Islet precursor cell (in vitro differentiated cells): ENCODE data around the gene SAMD1.
A peak's percentile ranks its signal among the peaks of the same experiment; 100 is the strongest.
"Not testable (repeated sequence)": the region's sequence is repeated elsewhere in the genome, so short reads cannot be mapped to it uniquely, and the experiment has no call there.

Experiments used
- DNase-seq: peaks from one replicate; pipeline ENCODE4 v3.0.0-alpha.2; 2018

Gene SAMD1

DNA sequence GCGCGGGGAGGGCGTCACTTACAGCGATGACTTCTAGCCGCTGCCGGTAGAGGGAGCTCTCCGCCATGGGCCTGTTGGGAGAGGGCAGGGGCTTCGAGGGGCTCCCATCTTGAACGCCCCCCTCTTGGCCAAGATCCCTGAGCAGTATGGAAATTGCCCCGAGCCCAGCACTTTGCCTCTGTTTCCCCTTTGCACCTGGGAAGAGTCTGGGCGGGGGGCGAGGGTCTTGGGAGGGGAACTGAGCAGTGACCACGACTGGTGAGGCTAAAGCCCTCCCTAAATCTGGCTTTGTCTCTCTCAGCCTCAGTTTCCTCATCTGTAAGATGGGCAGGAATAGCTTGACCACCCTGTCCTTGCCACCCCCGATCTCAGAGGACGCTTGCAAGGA is 31.5 kb downstream of the SAMD1 start:
- DNase-seq: no peak

DNA sequence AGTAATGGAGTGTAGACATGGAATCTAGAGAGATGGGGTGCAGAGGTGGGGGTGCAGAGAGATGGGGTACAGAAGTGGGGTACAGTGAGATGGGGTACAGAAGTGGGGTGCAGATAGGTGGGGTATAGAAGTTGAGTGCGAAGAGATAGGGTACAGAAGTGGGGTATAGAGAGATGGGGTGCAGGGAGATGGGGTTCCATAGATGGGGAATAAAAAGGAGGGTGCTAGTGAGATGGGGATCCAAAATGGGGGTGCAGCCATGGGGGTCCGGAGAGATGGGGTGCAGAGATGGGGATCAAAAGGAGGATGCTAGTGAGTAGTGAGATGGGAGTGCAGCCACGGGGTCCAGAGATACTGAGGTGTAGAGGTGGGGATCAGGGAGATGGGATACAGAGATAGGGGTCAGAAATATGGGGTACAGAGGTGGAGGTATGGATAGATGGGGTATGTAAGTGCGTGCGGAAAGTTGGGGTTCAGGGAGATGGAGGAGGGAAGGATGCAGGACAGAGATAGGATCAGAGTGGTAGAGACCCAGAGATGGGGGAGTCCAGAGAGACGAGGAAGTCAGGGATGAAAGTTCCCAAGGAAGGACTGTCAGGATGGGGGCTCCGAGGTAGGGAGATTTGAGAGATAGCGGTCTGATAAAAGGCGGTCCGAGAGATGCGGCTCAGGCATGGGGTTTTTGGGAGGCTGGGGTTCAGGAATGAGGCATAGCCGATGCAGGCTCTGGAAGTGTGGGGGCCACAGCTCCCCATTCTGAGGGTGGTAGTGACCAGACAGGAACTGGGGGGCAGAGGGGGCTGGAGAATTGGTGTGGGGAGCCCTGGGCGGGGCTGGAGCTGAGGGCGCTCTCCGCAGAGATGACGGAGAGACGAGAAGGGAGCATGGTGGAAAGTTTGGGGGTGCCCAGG is 32.1 kb downstream of the SAMD1 start:
- no peak for DNase-seq

DNA sequence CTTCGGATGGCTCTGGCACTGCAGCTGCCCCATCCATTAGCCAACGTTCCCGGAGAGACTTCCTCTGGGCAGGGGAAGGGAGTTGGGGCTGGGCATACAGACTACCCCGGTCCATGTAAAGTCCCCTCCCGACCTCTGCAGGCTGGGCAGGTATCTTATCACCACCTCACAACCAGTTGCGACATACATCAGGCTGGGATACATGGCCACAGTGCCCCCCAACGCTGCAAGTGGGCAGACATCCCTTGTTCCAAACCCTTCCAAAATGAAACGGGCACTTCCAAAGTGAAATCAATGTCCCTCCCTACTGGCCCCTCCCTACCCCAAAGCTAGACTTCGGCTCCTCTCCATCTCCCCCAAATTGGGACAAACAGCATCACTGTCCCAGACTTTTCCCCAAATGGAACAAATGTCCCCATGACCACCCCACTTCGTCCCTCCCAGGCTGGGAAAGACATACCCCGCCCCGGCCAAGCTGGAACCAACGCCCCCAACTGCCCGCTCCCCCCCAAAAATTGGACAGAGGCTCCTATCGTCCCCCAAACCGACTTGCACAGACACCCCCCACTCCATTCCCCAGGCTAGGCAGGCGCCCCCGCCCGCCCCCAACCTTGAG is 33.7 kb downstream of the SAMD1 start:
- no peak for DNase-seq

DNA sequence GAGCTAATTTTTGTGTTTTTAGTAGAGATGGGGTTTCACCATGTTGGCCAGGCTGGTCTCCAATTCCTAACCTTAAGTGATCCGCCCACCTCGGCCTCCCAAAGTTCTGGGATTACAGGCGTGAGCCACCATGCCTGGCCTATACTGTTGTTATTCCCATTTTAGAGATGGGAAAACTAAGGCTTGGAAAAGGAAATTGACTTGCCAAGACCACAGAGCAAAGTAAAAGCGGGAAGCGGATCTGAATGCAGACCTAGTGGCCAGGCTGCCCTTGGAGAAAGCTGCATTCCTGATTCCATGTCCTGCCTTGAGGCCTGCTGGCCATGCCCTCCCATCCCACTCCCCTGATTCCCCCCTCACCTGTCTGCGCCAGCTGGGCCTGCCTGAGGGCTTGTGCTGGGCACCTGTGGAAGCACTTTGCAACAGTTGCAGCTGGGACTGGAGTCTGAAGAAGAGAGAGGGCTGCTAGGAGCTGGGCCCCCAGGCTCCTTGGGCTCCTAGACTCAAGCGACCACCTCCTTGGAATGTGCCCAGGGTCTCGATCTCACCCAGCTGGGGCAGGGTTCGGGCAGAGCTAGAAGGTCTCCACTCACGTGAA is 34.4 kb downstream of the SAMD1 start:
- DNase-seq: no peak

DNA sequence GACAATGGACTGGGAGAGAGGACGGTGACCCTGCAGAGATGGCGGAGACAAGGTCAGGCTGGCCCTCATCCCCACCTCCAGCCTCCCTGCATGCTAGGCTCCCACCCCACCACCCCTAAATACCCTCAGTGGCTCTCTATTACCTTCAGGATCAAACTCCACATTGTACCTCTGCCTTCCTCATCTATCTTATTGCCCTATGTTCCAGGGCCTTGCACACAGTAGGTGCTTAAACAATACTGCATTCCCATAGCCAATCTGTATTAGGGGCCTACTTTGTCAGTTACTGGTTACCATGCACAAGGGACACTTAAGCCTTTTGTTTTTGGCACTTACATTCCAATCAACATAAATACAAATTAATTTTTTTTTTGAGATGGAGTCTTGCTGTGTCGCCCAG is 35.2 kb downstream of the SAMD1 start:
- DNase-seq: no peak

DNA sequence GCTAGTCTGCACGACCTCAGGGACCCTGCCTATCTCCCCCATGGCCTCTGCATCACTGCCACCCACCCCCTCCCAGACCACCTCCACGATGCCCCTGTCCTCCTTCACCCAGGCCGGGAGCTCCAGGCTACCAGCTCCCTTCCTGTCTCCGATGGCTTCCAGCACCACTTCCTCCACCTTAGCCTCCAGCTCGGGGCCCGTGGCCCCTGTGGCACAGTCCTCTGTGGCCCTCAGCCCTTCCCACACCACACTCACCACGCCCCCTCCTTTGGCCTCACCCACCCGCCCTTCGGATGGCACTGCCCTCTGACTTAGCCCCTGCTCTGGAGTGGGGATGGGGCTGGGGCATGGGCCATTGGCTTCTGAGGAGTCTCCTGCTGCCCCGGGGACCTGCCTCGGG is 35.8 kb downstream of the SAMD1 start:
- no peak for DNase-seq

DNA sequence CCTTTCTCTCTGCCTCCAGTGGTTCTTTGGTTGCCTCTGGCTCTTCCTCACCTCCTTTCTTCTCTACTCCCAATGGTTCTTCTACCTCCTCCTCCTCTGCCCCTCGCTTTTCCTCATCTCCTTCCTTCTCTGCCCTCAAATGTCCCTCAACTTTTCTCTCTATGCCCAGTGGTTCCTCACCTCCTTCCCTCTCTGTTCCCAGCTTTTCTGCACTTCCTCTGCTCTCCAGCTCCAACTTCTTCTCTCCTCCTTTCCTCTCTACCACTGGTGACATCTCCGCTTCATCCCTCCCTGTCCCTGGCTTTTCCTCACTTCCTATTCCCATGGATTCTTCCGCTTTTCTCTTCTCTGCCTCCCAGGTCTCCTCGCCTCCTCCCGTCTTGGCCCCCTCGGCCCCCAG is 36.5 kb downstream of the SAMD1 start:
- DNase-seq: no peak

DNA sequence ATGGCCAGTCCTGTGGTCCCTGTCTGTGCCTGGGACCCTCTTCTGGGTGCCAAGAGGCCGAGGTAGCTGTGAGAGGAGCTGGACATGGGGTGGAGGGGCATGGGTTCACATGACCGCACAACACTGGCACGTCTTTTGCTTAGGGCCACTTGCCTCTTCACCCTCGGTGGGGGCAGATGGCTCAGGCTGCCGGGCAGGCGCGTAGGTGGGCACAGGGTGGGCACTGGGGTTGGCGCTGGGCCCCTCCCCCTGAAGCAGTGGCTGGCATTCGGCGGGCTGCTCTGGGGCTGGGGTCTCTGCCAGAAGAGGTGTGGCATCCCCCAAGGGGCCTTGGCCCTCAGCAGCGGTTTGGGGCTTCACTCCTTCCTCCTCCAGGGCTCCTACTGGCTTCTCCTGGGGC is 37.1 kb downstream of the SAMD1 start:
- no peak for DNase-seq

DNA sequence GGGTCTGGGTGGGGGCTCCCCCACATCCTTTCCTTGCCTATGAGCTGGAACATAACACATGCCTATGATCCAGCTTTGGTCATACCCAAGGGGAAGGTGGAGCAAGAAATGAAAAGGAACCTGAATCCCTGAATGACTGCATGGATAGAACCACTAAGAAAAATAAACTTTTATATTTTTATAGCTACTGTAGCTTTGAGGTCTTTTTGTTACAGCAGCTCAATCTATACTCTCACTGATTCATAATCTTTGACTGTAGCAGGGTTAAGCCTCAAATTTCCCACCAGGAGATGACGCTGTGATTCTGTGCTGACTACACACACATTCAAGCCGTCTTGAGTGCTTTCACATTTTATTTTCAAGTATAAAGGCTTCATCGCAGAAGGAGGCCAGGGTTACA is 37.5 kb downstream of the SAMD1 start:
- no peak for DNase-seq

DNA sequence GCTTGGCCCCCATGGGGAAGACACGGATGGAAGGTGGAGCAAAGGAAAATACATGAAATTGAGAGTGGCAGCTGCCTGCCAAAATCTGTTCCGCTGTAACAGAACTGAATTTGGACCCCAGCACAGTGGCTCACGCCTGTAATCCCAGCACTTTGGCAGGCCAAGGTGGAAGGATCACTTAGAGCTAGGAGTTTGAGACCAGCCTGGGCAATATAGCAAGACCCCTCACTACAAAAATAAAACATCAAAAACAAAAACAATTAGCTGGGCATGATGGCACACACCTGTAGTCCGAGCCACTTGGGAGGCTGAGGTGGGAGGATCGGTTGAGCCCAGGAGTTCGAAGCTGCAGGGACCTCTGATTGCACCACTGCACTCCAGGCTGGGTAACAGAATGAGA is 38.1 kb downstream of the SAMD1 start:
- DNase-seq: no peak

DNA sequence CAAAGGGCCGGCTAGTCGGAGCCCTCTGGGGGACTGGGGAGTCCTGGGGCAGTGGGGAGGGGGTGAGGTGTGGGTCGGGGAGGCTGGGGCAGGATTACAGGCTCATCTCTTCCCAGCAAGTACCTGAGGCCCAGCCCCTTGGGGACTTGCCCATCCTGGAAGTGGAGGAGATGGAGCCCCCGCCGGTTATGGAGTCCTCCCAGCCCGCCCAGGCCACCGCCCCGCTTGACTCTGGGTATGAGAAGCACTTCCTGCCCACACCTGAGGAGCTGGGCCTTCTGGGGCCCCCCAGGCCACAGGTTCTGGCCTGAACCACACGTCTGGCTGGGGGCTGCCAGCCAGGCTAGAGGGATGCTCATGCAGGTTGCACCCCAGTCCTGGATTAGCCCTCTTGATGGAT is 38.6 kb downstream of the SAMD1 start:
- no peak for DNase-seq

DNA sequence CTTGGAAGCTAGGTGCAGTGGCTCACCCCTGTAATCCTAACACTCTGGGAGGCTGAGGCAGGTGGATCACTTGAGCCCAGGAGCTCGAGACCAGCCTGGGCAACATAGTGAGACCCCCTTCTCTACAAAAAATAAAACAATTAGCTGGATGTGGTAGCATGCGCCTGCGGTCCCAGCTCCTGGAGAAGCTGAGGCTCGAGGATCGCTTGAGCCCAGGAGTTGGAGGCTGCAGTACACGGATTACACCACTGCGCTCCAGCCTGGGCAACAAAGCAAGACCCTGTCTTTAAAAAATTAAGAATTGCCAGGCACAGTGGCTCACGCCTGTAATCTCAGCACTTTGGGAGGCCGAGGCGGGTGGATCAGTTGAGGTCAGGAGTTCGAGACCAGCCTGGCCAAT is 39.6 kb downstream of the SAMD1 start:
- not testable (repeated sequence) for DNase-seq

DNA sequence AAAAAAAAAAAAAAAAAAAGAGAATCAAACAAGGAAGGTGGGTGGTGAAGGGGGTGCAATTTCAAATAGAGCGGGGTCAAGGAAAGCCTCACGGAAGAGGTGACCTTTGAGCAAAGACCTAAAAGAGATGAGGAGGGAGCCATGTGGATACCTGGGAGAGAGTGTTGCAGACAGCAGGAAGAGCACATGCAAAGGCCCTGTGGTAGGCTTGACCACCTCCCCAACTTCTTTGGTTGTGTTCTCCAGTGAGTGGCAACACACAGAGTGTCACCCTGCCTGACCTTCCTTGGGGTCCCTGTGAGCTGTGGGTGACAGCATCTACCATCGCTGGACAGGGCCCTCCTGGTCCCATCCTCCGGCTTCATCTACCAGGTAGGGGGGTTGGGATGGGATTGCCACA is 40.0 kb downstream of the SAMD1 start:
- no peak for DNase-seq

DNA sequence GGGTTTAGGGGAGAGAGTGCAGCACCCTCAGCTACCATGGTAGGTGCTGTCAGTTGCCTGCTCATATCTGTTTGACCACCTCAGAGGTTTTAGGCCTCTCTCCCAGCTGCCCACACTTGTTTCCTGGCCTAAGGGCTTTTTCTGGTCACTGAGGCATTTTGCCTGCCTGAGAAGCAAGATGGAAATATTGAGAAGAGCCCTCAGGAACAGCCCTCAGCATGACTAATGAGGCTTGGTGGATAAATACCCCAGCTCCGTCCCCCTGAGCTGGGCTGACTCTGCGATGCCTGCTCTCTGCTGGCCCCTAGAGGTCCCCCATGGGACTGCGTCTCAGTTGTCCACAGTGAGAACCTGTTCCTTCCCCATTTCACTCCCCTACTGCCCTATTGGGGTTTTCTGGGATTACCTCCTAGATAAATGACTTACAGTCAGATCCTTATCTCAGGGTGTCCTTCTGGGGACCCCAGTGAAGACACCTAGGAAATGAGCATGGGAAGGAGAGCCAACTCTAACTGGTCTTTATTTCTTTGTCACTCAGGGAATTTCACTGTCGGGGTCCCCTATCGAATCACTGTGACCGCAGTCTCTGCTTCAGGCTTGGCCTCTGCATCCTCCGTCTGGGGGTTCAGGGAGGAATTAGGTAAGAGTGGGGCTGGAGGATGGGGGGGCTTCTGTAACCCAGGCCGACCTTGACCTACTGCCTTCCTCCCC is 42.0 kb downstream of the SAMD1 start:
- peak; percentile 86 for DNase-seq

DNA sequence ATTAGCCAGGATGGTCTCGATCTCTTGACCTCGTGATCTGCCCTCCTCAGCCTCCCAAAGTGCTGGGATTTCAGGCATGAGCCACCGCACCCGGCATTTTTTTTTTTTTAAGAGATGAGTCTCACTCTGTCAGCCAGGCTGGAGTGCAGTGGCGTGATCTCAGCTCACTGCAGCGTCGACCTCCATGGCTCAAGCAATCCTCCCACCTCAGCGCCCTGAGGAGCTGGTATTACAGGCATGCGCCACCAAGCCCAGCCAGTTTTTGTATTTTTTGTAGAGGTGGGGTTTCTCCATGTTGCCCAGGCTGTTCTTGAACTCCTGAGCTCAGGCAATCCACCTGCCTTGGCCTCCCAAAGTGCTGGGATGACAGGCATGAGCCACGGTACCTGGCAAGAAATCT is 42.7 kb downstream of the SAMD1 start:
- not testable (repeated sequence) for DNase-seq

DNA sequence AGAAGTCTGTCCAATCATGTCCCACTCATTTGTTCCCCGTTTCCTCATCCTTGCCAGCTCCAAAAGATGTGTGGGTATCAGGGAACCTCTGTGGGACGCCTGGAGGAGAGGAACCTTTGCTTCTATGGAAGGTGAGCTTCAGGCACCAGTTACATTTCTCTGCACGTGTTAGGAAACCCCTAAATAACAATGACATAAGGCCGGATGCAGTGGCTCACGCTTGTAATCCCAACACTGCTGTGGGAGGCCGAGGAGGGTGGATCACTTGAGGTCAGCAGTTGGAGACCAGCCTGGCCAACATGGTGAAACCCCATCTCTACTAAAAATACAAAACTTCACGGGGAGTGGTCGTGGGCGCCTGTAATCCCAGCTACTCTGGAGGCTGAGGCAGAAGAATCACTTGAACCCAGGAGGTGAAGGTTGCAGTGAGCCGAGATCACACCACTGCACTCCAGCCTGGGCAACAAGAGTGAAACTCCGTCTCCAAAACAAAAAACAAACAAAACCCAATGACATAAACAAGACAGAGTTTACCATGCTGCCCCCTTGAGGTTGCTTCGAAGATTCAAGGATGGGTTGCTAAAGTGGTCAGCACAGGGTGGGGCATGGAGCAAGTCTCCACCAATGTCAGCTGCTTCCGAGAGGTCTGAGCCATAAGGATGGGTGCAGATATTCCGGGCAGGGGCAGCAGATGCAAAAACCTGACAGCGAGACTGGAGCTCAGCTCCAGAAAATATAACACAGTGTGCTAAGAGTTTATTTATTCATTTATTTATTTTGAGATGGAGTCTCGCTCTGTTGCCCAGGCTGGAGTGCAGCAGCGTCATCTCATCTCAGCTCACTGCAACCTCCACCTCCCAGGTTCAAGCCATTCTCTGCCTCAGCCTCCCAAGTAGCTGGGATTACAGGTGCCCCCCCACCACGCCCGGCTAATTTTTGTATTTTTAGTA is 47.6 kb downstream of the SAMD1 start:
- DNase-seq: peak; percentile 91

DNA sequence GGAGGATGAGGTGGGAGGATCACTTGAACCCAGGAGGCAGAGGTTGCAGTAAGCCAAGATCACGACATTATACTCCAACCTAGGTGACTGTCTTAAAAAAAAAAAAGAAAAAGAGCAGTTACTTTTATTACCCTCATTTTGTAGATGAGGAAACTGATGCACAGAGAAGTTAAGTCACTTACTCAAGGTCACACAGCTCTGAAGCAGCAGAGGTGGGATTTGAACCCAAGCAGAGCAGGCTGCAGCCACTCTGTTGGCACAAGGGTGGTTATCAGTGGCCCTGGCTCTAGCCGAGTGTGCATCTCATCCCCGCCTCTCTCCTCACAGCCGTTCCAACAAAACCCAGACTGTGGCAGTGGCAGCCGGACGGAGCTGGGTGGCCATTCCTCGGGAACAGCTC is 51.4 kb downstream of the SAMD1 start:
- DNase-seq: no peak
